ENCODE measurements around the gene LARGE2.

- TF ChIP-seq CTCF (IDR thresholded peaks at IDR 0.05), result no peak
- TF ChIP-seq POLR2A (IDR thresholded peaks at IDR 0.05), result no peak
- no peak for TF ChIP-seq POLR2AphosphoS5 (IDR thresholded peaks at IDR 0.05; ENCODE audit: insufficient read depth in 1 of 2, low read depth in 1 of 2)
Observed at GRCh38 chr11:45930951-45931570, 8.6 kb downstream of the LARGE2 start.

Measured in vagina (tissue), 2 donors.